LNCaP clone FGC (cell line): ENCODE results near the gene RBFOX2.

ENCODE experiments used
- DNase-seq: peaks from one replicate; pipeline ENCODE4 v3.0.0-alpha.2; 2011; ENCODE audit warnings: low read depth
- H3K4me3 ChIP-seq: 2 replicates; pipeline ENCODE4 v1.5.1; 2011; ENCODE audit warnings: mild to moderate bottlenecking, low read depth, low read length, control low read depth
- CTCF ChIP-seq: IDR thresholded peaks from 2 replicates; pipeline ENCODE4 v1.5.1; 2012; ENCODE audit warnings: mild to moderate bottlenecking; ENCODE audit not compliant: control insufficient read depth, insufficient read depth; ENCODE audit errors: extremely low read depth

Gene RBFOX2

DNA sequence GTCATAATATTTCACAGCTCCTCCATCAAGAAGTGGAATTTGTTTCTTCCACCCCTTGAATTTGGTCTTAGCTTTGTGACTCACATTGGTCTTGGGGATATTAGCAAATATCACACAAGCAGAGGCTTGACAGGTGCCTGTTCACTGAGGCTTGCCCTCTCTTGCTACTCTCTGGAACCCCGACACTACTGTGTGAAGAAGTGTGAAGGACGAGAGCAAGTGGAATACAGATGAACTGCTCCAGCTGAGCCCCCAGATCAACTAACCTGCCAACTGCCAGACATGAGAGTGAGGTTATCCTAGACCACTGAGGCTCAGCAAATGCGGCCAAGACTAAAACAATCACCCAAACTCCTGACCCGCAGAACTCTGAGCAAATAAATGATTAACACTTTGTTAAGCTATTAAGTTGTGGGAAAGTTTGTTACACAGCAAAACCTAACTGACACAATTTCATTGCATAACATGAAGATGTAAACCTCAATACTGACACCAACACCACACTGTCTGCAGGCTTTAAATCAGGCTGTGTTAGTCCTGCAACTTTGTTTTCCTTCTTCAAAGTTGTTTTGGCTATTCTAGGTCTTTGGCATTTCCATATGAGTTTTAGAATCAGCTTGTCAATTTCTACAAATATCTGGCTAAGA lies 168.4 kb downstream of the RBFOX2 start:
- no peak for TF ChIP-seq CTCF
- no peak for DNase-seq

DNA sequence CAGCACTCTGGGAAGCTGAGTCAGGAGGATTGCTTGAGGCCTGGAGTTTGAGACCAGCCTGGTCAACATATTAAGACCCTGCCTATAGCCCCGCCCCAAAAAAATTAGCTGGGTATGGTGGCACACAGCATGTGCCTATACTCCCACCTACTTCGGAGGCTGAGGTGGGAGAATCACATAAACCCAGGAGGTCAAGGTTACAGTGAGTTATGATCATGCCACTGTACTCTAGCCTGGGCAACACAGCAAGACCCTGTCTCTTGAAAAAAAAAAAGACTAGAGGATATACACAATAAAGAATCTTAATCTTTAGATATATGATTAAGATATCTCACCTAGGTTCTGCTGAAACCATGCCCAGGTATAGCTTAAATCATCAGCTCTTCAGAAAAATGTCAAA lies 174.3 kb downstream of the RBFOX2 start:
- no peak for TF ChIP-seq CTCF
- no peak overlapping the region for H3K4me3 ChIP-seq
- DNase-seq, result no peak

More for the DNA sequence above, 168.4 kb downstream of the RBFOX2 start:
- no peak overlapping the region for H3K4me3 ChIP-seq

DNA sequence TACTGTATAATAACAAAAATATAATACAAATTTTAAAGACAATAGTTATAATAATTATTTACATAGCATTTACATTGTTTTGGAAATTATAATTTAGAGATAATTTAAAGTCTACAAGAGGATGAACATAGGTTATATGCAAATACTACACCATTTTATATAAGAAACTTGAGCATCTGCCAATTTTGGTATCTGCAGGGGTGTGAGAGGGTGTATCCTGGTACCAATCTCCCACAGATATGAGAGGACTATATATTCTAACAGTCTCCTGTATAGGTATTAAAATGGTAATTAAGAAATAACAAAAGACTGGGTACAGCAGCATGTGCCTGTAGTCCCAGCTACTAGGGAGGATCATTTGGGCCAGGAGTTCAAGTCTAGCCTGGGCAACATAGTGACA lies 176.5 kb downstream of the RBFOX2 start:
- no peak for DNase-seq
- no peak for TF ChIP-seq CTCF
- H3K4me3 ChIP-seq, result no peak overlapping the region

- TF ChIP-seq CTCF, result no peak
- no peak overlapping the region for H3K4me3 ChIP-seq
- no peak for DNase-seq
Observed at GRCh38 chr22:35850831-35851230, 177.8 kb downstream of the RBFOX2 start.

DNA sequence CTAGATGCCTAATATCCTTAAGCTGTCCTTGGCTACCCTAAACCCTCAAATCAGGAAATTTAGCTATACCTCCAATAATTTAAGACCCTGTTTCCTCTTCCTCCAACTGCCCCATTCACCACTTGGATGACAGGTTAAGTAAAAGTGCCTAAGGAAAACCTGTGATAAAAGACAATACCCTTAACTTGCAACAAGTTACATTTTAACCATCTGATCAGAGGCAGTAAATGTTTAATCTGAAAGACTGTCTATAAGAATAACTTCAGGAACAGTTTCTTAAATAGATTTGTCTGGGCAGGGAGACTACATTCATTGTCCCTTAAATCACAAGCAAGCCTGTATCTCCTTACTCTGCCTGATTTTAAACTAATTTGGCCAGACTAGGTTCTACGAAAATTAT lies 181.8 kb downstream of the RBFOX2 start:
- no peak for DNase-seq
- no peak overlapping the region for H3K4me3 ChIP-seq
- no peak for TF ChIP-seq CTCF

DNA sequence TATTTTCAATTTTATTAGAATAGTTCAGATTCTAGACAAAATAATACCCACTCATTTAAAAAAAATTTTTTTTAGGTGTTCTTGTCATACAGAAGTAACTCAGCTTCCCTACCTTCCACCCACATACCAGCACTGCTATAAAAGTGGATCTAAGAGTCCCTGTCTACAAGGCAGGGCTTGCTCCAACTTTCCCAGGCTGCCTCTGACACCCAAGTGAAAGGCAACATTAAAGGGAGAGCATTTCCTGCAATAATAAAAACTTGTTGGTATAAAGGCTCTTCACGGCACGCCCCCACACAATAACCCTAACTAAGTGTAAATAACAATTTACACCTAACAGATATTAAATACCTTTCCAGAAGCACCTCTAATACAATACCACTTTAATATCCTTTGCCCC lies 183.7 kb downstream of the RBFOX2 start:
- H3K4me3 ChIP-seq, result no peak overlapping the region
- no peak for TF ChIP-seq CTCF
- DNase-seq, result no peak

DNA sequence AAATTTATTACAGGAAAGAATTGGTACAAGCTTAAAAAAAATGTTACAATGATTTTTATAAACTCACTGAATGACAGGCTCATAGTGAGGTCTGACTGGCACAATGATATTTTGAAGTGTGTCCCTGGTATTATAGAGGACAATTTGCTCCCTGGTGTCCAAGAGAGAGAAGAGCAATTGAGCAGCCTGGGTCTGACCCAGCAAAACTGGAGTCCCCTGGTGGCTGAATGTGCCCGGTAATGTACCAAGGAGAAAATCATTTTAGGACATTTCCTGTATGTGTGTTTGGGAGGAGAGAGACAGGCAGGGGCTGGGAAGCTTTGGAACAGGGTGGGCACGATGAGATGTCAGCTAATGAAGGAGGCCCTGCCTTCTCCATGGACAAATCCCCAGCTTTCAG lies 185.7 kb downstream of the RBFOX2 start:
- DNase-seq, result no peak
- H3K4me3 ChIP-seq, result no peak overlapping the region
- peak; percentile 52 for TF ChIP-seq CTCF
